ENCODE results near the gene FRG2.
"Not testable (repeated sequence)": the region's sequence is repeated elsewhere in the genome, so short reads cannot be mapped to it uniquely, and the experiment has no call there.

FRG2 gene

GRCh38 chr4:190015538-190016368 lies 11.3 kb downstream of the FRG2 start:
- DNase-seq, result no peak

DNA sequence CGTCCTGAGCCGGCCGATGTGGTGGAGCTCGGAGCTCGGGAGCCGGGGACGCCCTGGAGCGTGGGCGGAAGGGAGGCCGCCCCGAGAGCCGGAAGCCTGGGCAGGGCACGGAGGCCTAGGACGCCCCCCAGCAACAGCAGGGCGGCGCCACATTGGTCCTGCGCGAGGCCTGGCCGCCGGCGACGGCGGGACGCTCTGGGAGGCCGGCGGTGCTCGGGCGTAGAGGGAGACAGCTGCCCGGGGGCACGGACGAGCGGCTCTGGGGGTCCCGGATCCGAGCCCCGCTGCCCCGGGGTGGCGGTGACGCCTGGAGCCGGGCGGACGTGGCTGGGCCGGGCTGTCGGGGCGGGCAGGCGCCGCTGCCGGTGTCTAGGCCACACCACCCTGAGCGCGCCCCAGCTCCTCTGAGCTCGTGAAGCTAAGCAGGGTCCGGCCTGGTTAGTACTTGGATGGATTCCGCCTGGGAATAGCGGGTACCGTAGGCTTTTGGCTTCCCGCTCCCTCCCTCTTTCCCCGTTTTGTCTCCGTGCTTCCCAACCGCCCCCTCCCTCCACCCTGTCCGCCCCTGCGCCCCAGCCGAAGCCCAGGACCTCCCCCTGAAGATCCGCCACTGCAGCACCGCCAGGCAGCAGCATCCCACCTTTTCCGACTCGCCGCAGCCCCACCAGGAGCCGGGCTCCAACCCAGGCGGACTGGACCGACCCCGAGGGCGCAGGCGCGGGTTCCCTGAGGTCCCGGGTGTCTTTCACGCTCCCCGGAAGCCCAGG lies 12.1 kb downstream of the FRG2 start:
- no peak for DNase-seq

- not testable (repeated sequence) for DNase-seq
Measured at GRCh38 chr4:189989941-189990340, 37.1 kb downstream of the FRG2 start.

DNA sequence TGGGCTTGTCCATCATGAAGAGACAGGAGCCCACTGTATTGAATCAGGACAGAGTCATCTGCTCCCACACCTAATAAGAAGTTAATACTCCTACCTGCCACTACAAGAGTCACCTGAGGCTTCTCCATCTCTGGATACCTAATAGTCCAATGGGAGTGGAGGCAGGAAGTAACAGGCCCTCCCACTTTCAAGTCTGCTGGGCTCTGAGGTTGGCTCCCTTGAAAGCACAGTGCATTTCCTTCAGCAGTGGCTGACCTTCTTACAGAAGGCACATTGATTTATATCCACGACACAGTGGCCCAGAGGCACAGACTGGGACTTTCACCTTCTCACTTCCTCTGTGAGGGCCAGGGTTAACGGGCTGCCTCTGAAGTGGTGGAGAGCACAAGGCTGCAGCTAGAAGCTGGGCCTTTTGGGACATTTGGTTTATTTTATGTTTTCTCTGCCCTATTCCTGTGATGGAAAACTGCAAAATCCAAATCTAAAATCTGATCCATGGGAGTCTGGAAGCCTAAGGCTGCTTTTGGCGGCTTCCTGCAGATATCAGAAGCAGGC lies 38.1 kb downstream of the FRG2 start:
- no peak for DNase-seq

GRCh38 chr4:189985651-189986243 lies 41.3 kb downstream of the FRG2 start:
- not testable (repeated sequence) for DNase-seq

DNA sequence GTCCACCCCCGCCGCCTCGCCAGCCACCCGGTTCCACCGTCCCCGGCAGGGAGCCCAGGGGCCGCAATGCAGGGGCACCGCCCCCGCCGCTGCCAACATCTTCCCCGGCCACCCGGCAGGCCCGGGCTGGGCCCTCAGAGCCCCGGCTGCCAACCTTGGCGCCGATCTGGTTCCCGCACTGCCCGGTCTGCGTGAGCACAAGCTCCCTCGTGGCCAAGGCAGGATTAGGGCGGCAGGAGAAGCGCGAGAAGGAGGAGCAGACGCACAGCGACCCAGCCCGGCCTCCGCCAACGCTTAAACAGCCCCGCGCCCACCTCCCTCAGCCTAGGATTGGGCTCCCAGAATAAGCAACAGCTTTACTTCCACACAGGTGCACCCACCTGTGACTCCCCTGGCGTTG lies 42.4 kb downstream of the FRG2 start:
- not testable (repeated sequence) for DNase-seq

DNA sequence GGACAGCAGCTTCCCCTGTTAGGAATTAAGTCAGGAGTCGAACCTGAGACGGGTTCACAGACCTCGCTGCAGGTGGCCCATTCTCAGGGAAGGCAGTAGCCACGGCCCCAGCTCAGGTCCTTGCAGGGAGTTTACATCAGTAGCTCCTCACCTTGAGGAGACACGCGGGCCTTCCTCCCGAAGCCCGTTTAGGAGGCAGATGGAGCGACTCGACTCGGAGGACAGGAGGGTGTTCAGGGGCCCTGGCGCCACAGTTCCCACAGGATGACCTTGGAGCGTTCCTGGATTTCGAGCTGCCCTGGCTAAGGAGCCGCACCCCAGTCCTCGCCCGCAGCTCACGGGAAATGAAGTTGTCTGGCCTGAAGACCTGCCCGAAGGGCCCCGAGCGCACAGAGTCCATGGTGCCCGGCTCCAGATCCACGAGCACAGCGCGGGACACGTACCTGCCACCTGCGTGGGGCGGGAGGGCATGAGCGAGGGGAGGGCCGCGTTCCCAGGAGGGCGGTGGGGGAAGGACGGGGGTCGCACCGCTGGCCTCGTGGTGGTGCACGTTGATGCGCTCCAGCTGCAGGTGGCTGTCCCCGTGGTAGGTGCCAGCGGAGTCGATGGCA lies 43.0 kb downstream of the FRG2 start:
- not testable (repeated sequence) for DNase-seq

DNA sequence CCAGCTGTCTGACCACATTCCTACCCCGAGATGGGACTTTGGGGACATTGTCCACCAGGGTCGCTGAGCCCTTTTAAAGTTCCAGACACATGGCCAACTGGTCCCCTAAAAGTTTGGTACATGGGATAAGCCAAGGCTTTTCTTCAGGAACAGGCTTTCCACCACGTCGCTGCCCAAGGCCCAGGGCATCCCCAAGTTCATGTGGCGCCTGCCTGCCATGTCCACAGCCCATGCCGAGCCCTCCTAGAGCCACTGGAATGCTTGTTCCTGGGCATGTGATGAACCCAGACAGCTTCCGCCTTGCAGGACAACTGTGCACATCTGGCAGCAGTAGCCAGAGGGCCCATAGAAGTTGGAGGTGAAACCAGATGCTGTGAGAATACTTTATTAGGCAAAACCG lies 45.1 kb downstream of the FRG2 start:
- DNase-seq, result no peak

GRCh38 chr4:189980292-189980691 lies 46.8 kb downstream of the FRG2 start:
- DNase-seq, result not testable (repeated sequence)

GRCh38 chr4:189979196-189980047 lies 47.6 kb downstream of the FRG2 start:
- no peak for DNase-seq

All from NCI-H2029 treated with DMSO at 0.1 percent for 48 hours (cell line).